Endothelial cell of umbilical vein (primary cell): Measurements from ENCODE around the gene PLRG1. TPM values are rescaled to one million over a fixed set of nuclear protein-coding genes. Genes with fewer than 3 reads are reported as not detected.

Experiments used
- BruUV-seq: library from RNA; stranded (reverse); fragments of 400-500 nt; replicated peaks from 2 replicates; lab custom pipeline; 2021; lab: Mats Ljungman, UMichigan
- CTCF ChIA-PET: fragments of 300-600, 350-600 bp; sonication (Branson Sonifier 250); formaldehyde crosslinking; loops from one replicate; lab custom pipeline; 2021; ENCODE audit warnings: antibody characterized with exemption, inconsistent platforms; lab: Charles Lee
- POLR2A ChIA-PET: fragments of 300-600, 350-600 bp; sonication (Branson Sonifier 250); formaldehyde crosslinking; loops from one replicate; lab custom pipeline; 2021; ENCODE audit warnings: antibody characterized with exemption, inconsistent platforms; lab: Charles Lee
- DNase-seq: peaks from one replicate; pipeline ENCODE4 v3.0.0-alpha.2; 2011; ENCODE audit warnings: low read depth, low spot score
- FAIRE-seq: peaks from 2 replicates; lab custom pipeline; 2011; peaks lifted over from hg19 to GRCh38; lab: Jason Lieb, UNC
- H2AFZ ChIP-seq: 2 replicates; pipeline ENCODE4 v1.6.0; 2012; ENCODE audit warnings: low read depth, low read length, control low read depth, inconsistent platforms
- H3K27ac ChIP-seq: 2 replicates; pipeline ENCODE4 v1.5.1; 2011; ENCODE audit warnings: low read depth, mild to moderate bottlenecking, control low read depth, low read length, moderate library complexity; ENCODE audit not compliant: insufficient read depth
- H3K27me3 ChIP-seq, 2 experiments: 2 replicates each; pipeline versions ENCODE4 v1.6.0 to v1.6.1; 2011; ENCODE audit warnings: low read length in 2 of 2, mixed read lengths in 1 of 2; ENCODE audit not compliant: control insufficient read depth in 2 of 2, insufficient read depth in 2 of 2
- H3K36me3 ChIP-seq, 2 experiments: 2 replicates in 1 of 2; 3 replicates in 1 of 2; pipeline ENCODE4 v1.5.1; 2011; ENCODE audit warnings: low read length in 2 of 2, mild to moderate bottlenecking in 1 of 2, moderate library complexity in 1 of 2; ENCODE audit not compliant: control insufficient read depth in 2 of 2, insufficient read depth in 2 of 2; ENCODE audit errors: extremely low read depth in 1 of 2
- H3K4me1 ChIP-seq: 3 replicates; pipeline ENCODE4 v1.5.1; 2011; ENCODE audit warnings: mild to moderate bottlenecking, low read length; ENCODE audit not compliant: control insufficient read depth, insufficient read depth; ENCODE audit errors: extremely low read depth
- H3K4me2 ChIP-seq: 2 replicates; pipeline ENCODE4 v1.6.1; 2011; ENCODE audit warnings: low read length, control low read depth, mixed read lengths; ENCODE audit not compliant: insufficient read depth
- H3K4me3 ChIP-seq, 3 experiments: fragments of 200-600 bp in 1 of 3; sonication (generic), shearing (Covaris generic) in 1 of 3; replicated peaks in 1 of 3; 2 replicates each; pipeline ENCODE4 v1.5.1; 2011 to 2016; ENCODE audit warnings: control low read depth in 3 of 3, low read length in 3 of 3, mild to moderate bottlenecking in 2 of 3, inconsistent platforms in 1 of 3, low read depth in 1 of 3, moderate library complexity in 1 of 3; ENCODE audit not compliant: insufficient read depth in 1 of 3
- H3K79me2 ChIP-seq: 2 replicates; pipeline ENCODE4 v1.6.0; 2012; ENCODE audit warnings: low read length, inconsistent platforms; ENCODE audit not compliant: control insufficient read depth, insufficient read depth
- H3K9ac ChIP-seq: replicated peaks from 2 replicates; pipeline ENCODE3; 2011; ENCODE audit warnings: low read length, control low read depth; ENCODE audit not compliant: insufficient read depth; ENCODE audit errors: extremely low read depth
- H3K9me1 ChIP-seq: replicated peaks from 3 replicates; pipeline ENCODE4 v1.6.0; 2011; ENCODE audit warnings: mild to moderate bottlenecking, low read length; ENCODE audit not compliant: control insufficient read depth, insufficient read depth; ENCODE audit errors: extremely low read depth
- H3K9me3 ChIP-seq: replicated peaks from 2 replicates; pipeline ENCODE4 v1.5.1; 2012; ENCODE audit warnings: low read length, inconsistent platforms; ENCODE audit not compliant: control insufficient read depth, insufficient read depth
- H4K20me1 ChIP-seq: replicated peaks from 2 replicates; pipeline ENCODE3; 2011; ENCODE audit warnings: mild to moderate bottlenecking, low read length; ENCODE audit not compliant: control insufficient read depth, insufficient read depth; ENCODE audit errors: extremely low read depth
- CTCF ChIP-seq, 2 donors: IDR thresholded peaks; 1 replicate in 1 of 2; 2 replicates in 1 of 2; pipeline ENCODE4 v1.5.1; 2011; ENCODE audit warnings: low read length in 2 of 2, mild to moderate bottlenecking in 2 of 2, moderate library complexity in 2 of 2, control low read depth in 1 of 2, inconsistent platforms in 1 of 2, low read depth in 1 of 2; ENCODE audit not compliant: insufficient read depth in 1 of 2; ENCODE audit errors: extremely low read depth in 1 of 2
- EZH2 ChIP-seq: IDR thresholded peaks from 2 replicates; pipeline ENCODE4 v1.6.1; 2012; ENCODE audit warnings: borderline replicate concordance, low read depth, mild to moderate bottlenecking, moderate library complexity, low read length, inconsistent platforms; ENCODE audit not compliant: severe bottlenecking
- FOS ChIP-seq: IDR thresholded peaks from 2 replicates; pipeline ENCODE4 v1.6.1; 2011; ENCODE audit warnings: mild to moderate bottlenecking, low read length, moderate library complexity, borderline replicate concordance; ENCODE audit not compliant: insufficient read depth
- GATA2 ChIP-seq: IDR thresholded peaks from 2 replicates; pipeline ENCODE4 v1.7.0; 2011; ENCODE audit warnings: low read depth, mild to moderate bottlenecking, moderate library complexity, mixed read lengths, low read length; ENCODE audit not compliant: insufficient read length, insufficient read depth
- JUN ChIP-seq: IDR thresholded peaks from 2 replicates; pipeline ENCODE4 v1.6.1; 2011; ENCODE audit warnings: borderline replicate concordance, low read depth; ENCODE audit not compliant: insufficient read length, insufficient read depth
- MAX ChIP-seq: IDR thresholded peaks from 2 replicates; pipeline ENCODE4 v1.6.1; 2011; ENCODE audit not compliant: insufficient read depth, insufficient read length
- POLR2A ChIP-seq: IDR thresholded peaks from 2 replicates; pipeline ENCODE4 v1.6.1; 2012; ENCODE audit warnings: low read depth, mild to moderate bottlenecking, control low read depth, low read length
- POLR2AphosphoS5 ChIP-seq: IDR thresholded peaks from 2 replicates; pipeline ENCODE4 v1.6.1; 2012; ENCODE audit warnings: low read depth, mild to moderate bottlenecking, control low read depth, low read length, moderate library complexity; ENCODE audit not compliant: insufficient read depth
- dilution Hi-C: fragments of 300-500 bp; cut with MboI; formaldehyde crosslinking; loops from one replicate; pipeline ENCODE4 v1.15.0; 2019; ENCODE audit warnings: low sequenced_read_pairs; ENCODE audit not compliant: extremely low pct_ligation_motif_present
- intact Hi-C: fragments of 100-400 bp; cut with micrococcal nuclease; formaldehyde crosslinking; loops from one replicate; pipeline ENCODE4 v1.10.0; 2022
- polyA plus RNA-seq, 4 experiments: library from polyadenylated mRNA; depleted of rRNA in 3 of 4; stranded (reverse) in 3 of 4; unstranded in 1 of 4; fragments of >200 nt; gene quantifications; 2 replicates each; pipeline versions ENCODE4 v1.2.1 to v1.2.3, GENCODE V29; 2011 to 2012; ENCODE audit warnings: missing spikeins in 1 of 4
- total RNA-seq: library from RNA; stranded (reverse); gene quantifications from 2 replicates; pipeline ENCODE4 v1.2.3, GENCODE V29; 2021

The PLRG1 gene
- total and polyA plus RNA-seq, 2 donors (not counting 3 experiments of a cell fraction or from before 2014, with no cell fraction given), result 50.9 to 91.9 TPM

GRCh38 chr4:154506253-154506652 lies 43.9 kb downstream of the PLRG1 start:
- intact Hi-C loops, result loop anchor here (1.0 kb wide), 1 partner anchor 177 kb away; no protein-coding TSS in a partner anchor
- TF ChIP-seq POLR2AphosphoS5, result no peak
- peak; percentile 11 to 31 for TF ChIP-seq CTCF (IDR thresholded peaks at IDR 0.05; ENCODE audit: extremely low read depth in 1 of 2, insufficient read depth in 1 of 2, low read depth in 1 of 2, low read length in 2 of 2)
- no peak for TF ChIP-seq MAX
- TF ChIP-seq GATA2, result no peak
- TF ChIP-seq JUN, result no peak
- TF ChIP-seq EZH2, result no peak
- no peak for TF ChIP-seq FOS
- TF ChIP-seq POLR2A, result no peak
- POLR2A ChIA-PET, result no interaction called here

More at GRCh38 chr4:154506253-154506652, 43.9 kb downstream of the PLRG1 start:
- H3K27me3 ChIP-seq, result peaks cover 0 to 4% of the 10 kb centered on the region in 2 experiments
- H3K79me2 ChIP-seq, result no peaks in the 10 kb centered on the region
- no peak overlapping the region for H3K4me2 ChIP-seq
- H2AFZ ChIP-seq, result no peak overlapping the region
- H3K9ac ChIP-seq, result no peak overlapping the region
- no peak overlapping the region for H3K4me3 ChIP-seq
- no peaks in the 10 kb centered on the region for H3K4me1 ChIP-seq
- H3K36me3 ChIP-seq, result no peaks in the 10 kb centered on the region
- H3K27ac ChIP-seq, result no peak overlapping the region
- FAIRE-seq, result no peak
- no TSS peak for BruUV-seq
- DNase-seq, result peak; percentile 24
- H3K9me1 ChIP-seq, result no peaks in the 10 kb centered on the region
- dilution Hi-C loops, result no loop called here
- no peaks in the 10 kb centered on the region for H3K9me3 ChIP-seq
- CTCF ChIA-PET, result interaction anchor here (0.8 to 2.4 kb wide), 16 partner anchors 9 to 723 kb away, joined by 3 to 77 read pairs (median 4); partner anchors contain the start of gene PLRG1
- no peaks in the 10 kb centered on the region for H4K20me1 ChIP-seq
